ENCODE measurements around the gene STX1A.

- no peak for TF ChIP-seq CTCF (tag by site-specific recombination; IDR thresholded peaks at IDR 0.05)
- TF ChIP-seq ZNF18 (tag by site-specific recombination; IDR thresholded peaks at IDR 0.05): no peak
These were observed 34.2 kb downstream of the STX1A start for GRCh38 chr7:73685311-73685710.

Measured in HEK293 (cell line).